HEK293 (cell line): ENCODE results near the gene ILKAP.

Source experiments
- CTCF ChIA-PET: fragments of 350-600 bp; formaldehyde crosslinking; extraction: SDS; loops from one replicate; lab custom pipeline; 2021; ENCODE audit warnings: antibody characterized with exemption; lab: Yijun Ruan, JAX
- POLR2A ChIA-PET: fragments of 300-600 bp; formaldehyde crosslinking; extraction: SDS; loops from one replicate; lab custom pipeline; 2020; ENCODE audit warnings: antibody characterized with exemption, inconsistent platforms; lab: Yijun Ruan, JAX
- H3K27ac ChIP-seq: fragments of 200-500 bp; sonication (Bioruptor generic); 2 replicates; pipeline ENCODE4 v1.5.1; 2014; ENCODE audit warnings: low read depth, low read length, control low read depth, inconsistent platforms; ENCODE audit errors: extremely low read depth
- H3K36me3 ChIP-seq, 2 experiments: fragments of 200-500 bp in 1 of 2; sonication (Bioruptor generic) in 1 of 2; 1 replicate in 1 of 2; 2 replicates in 1 of 2; pipeline ENCODE4 v1.5.1; 2014 to 2017; ENCODE audit warnings: inconsistent platforms in 2 of 2, low read length in 2 of 2; ENCODE audit not compliant: control insufficient read depth in 2 of 2, insufficient read depth in 1 of 2
- H3K4me1 ChIP-seq: fragments of 200-500 bp; sonication (Bioruptor generic); 2 replicates; pipeline ENCODE4 v1.5.1; 2014; ENCODE audit warnings: mild to moderate bottlenecking, low read length, inconsistent platforms; ENCODE audit not compliant: control insufficient read depth, insufficient read depth
- H3K4me3 ChIP-seq: 2 replicates; pipeline ENCODE4 v1.5.1; 2011; ENCODE audit warnings: low read depth, mild to moderate bottlenecking, control low read depth, low read length, moderate library complexity
- H3K9me3 ChIP-seq: fragments of 200-500 bp; sonication (Bioruptor generic); 2 replicates; pipeline ENCODE4 v1.5.1; 2014; ENCODE audit warnings: low read depth, low read length, inconsistent platforms; ENCODE audit not compliant: control insufficient read depth, insufficient read depth
- FEZF1 ChIP-seq: fragments of 450-650 bp; formaldehyde crosslinking; IDR thresholded peaks from 2 replicates; pipeline ENCODE4 v1.5.1; 2016; ENCODE audit warnings: missing biosample characterization, missing genetic modification characterization
- GLI4 ChIP-seq: fragments of 450-650 bp; formaldehyde crosslinking; IDR thresholded peaks from 2 replicates; pipeline ENCODE4 v1.5.1; 2016; ENCODE audit warnings: missing biosample characterization, missing genetic modification characterization
- GLIS2 ChIP-seq: fragments of 450-650 bp; formaldehyde crosslinking; IDR thresholded peaks from 2 replicates; pipeline ENCODE4 v1.5.1; 2016; ENCODE audit warnings: missing biosample characterization, missing genetic modification characterization
- HIC1 ChIP-seq: fragments of 450-650 bp; formaldehyde crosslinking; IDR thresholded peaks from 2 replicates; pipeline ENCODE4 v1.5.1; 2016; ENCODE audit warnings: missing biosample characterization, missing genetic modification characterization
- KLF17 ChIP-seq: fragments of 450-650 bp; formaldehyde crosslinking; IDR thresholded peaks from 2 replicates; pipeline ENCODE4 v1.5.1; 2016; ENCODE audit warnings: missing biosample characterization, missing genetic modification characterization
- OVOL3 ChIP-seq: fragments of 450-650 bp; formaldehyde crosslinking; IDR thresholded peaks from 2 replicates; pipeline ENCODE4 v1.5.1; 2016; ENCODE audit warnings: missing biosample characterization, missing genetic modification characterization
- PRDM10 ChIP-seq: fragments of 450-650 bp; formaldehyde crosslinking; IDR thresholded peaks from 2 replicates; pipeline ENCODE4 v1.5.1; 2016; ENCODE audit warnings: missing biosample characterization, missing genetic modification characterization
- PRDM6 ChIP-seq: fragments of 450-650 bp; formaldehyde crosslinking; IDR thresholded peaks from 2 replicates; pipeline ENCODE4 v1.5.1; 2017; ENCODE audit warnings: missing biosample characterization, missing genetic modification characterization
- YY1 ChIP-seq: fragments of 450-650 bp; formaldehyde crosslinking; IDR thresholded peaks from 2 replicates; pipeline ENCODE4 v1.5.1; 2018; ENCODE audit warnings: missing biosample characterization, missing genetic modification characterization
- ZBTB10 ChIP-seq: fragments of 450-650 bp; formaldehyde crosslinking; IDR thresholded peaks from 2 replicates; pipeline ENCODE4 v1.5.1; 2016; ENCODE audit warnings: missing biosample characterization, missing genetic modification characterization
- ZEB2 ChIP-seq: fragments of 450-650 bp; formaldehyde crosslinking; IDR thresholded peaks from 2 replicates; pipeline ENCODE4 v1.5.1; 2016; ENCODE audit warnings: missing biosample characterization, missing genetic modification characterization
- ZNF10 ChIP-seq: fragments of 450-650 bp; formaldehyde crosslinking; IDR thresholded peaks from 2 replicates; pipeline ENCODE4 v1.5.1; 2017; ENCODE audit warnings: missing biosample characterization, missing genetic modification characterization
- ZNF2 ChIP-seq: fragments of 450-650 bp; formaldehyde crosslinking; IDR thresholded peaks from 2 replicates; pipeline ENCODE4 v1.5.1; 2016; ENCODE audit warnings: missing biosample characterization, missing genetic modification characterization
- ZNF239 ChIP-seq: fragments of 450-650 bp; formaldehyde crosslinking; IDR thresholded peaks from 2 replicates; pipeline ENCODE4 v1.5.1; 2016; ENCODE audit warnings: missing biosample characterization, missing genetic modification characterization
- ZNF335 ChIP-seq: fragments of 450-650 bp; formaldehyde crosslinking; conservative IDR thresholded peaks from 2 replicates; pipeline ENCODE4 v1.5.1; 2016; ENCODE audit warnings: missing biosample characterization, missing genetic modification characterization
- ZNF423 ChIP-seq: fragments of 450-650 bp; formaldehyde crosslinking; IDR thresholded peaks from 2 replicates; pipeline ENCODE4 v1.5.1; 2016; ENCODE audit warnings: missing biosample characterization, missing genetic modification characterization
- ZNF561 ChIP-seq: fragments of 450-650 bp; IDR thresholded peaks from 2 replicates; pipeline ENCODE4 v1.5.1; 2018; ENCODE audit warnings: missing biosample characterization, missing genetic modification characterization, borderline replicate concordance

ILKAP gene

GRCh38 chr2:238128061-238128440, 75.4 kb downstream of the ILKAP start:
- TF ChIP-seq GLI4 (tag by site-specific recombination) (no peak), FEZF1 (tag by site-specific recombination) (no peak), ZEB2 (no peak), OVOL3 (no peak), ZNF2 (no peak), ZNF561 (no peak), ZNF10 (no peak), GLIS2 (tag by site-specific recombination) (no peak), ZNF239 (tag by site-specific recombination) (no peak), PRDM10 (tag by site-specific recombination) (no peak), ZBTB10 (tag by site-specific recombination) (no peak), YY1 (tag by site-specific recombination) (no peak), ZNF423 (tag by site-specific recombination) (no peak), HIC1 (no peak), ZNF335 (tag by site-specific recombination) (no peak), PRDM6 (no peak), KLF17 (no peak)
- no peaks in the 10 kb centered on the region for H3K4me1 ChIP-seq
- ChIA-PET CTCF (no interaction called here), POLR2A (no interaction called here)
- no peaks in the 10 kb centered on the region for H3K9me3 ChIP-seq
- H3K27ac ChIP-seq: no peak overlapping the region
- H3K36me3 ChIP-seq: no peaks in the 10 kb centered on the region
- H3K4me3 ChIP-seq: no peak overlapping the region
